ENCODE results near the gene PBRM1. TPM values are rescaled to one million over a fixed set of nuclear protein-coding genes. Genes with fewer than 3 reads are reported as not detected.

The PBRM1 gene
- total and polyA plus RNA-seq, 2 of the 13 experiments (the other 11 are each of a cell fraction or from before 2014, with no cell fraction given): 10.9 to 33.2 TPM

GRCh38 chr3:52523386-52524257, 162.1 kb downstream of the PBRM1 start:
- ChIA-PET CTCF (ENCODE audit: low intra/inter-chr PET ratio, low total read pairs) (no interaction called here), POLR2A (interaction anchor here (1.1 kb wide), 1 partner anchor 9 kb away, joined by 4 read pairs; no protein-coding TSS in a partner anchor)
- Histone ChIP-seq H3K9ac (ENCODE audit: insufficient read depth, low read depth, low read length) (no peak overlapping the region), H3K27me3 (ENCODE audit: control insufficient read depth in 1 of 2, insufficient read depth in 2 of 2, low read length in 2 of 2) (no peaks in the 10 kb centered on the region; a peak in 1 of 5 replicates), H3K79me2 (ENCODE audit: insufficient read depth, low read length) (no peaks in the 10 kb centered on the region), H3K4me3 (replicated peaks in 1 of 3; ENCODE audit: insufficient read depth in 1 of 3, low read depth in 2 of 3, low read length in 3 of 3) (no peak overlapping the region), H3K27ac (ENCODE audit: extremely low read length, insufficient read depth, low read length) (no peak overlapping the region), H3K36me3 (replicated peaks in 1 of 2; ENCODE audit: control insufficient read depth in 1 of 2, insufficient read depth in 2 of 2, low read length in 2 of 2) (peaks cover 15 to 33% of the 10 kb centered on the region in 2 experiments), H2AFZ (ENCODE audit: low read length) (no peak overlapping the region), H4K20me1 (ENCODE audit: insufficient read depth, low read length) (no peaks in the 10 kb centered on the region), H3K9me3 (ENCODE audit: low read length) (no peaks in the 10 kb centered on the region), H3K4me1 (ENCODE audit: insufficient read depth, low read length) (peaks cover 15% of the 10 kb centered on the region), H3K4me2 (ENCODE audit: low read depth, low read length) (no peak overlapping the region)
- WGBS (ENCODE audit: low lambda C conversion rate): 95% methylated on average over 8 of the region's 26 CpGs
- FAIRE-seq: no peak
- in situ Hi-C loops (cut with HindIII; ENCODE audit: extremely low pct_ligation_motif_present, low pct_unique_long_range_greater_than_20kb) (no loop called here), intact Hi-C loops (cut with micrococcal nuclease; ENCODE audit: unreplicated experiment) (no loop called here)
- DNase-seq (ENCODE audit: low spot score): no peak
- no peak for ATAC-seq
- BruUV-seq (replicated peaks): no TSS peak
- no peak for TF ChIP-seq REST (IDR thresholded peaks at IDR 0.05; ENCODE audit: borderline replicate concordance in 1 of 2, low read depth in 1 of 2, low read length in 2 of 2)
- no peak for TF ChIP-seq ZNF720 (CRISPR knock-in tag; IDR thresholded peaks at IDR 0.05)
- TF ChIP-seq RBM39 (IDR thresholded peaks at IDR 0.05; ENCODE audit: low read depth, low read length, poor library complexity, severe bottlenecking): no peak
- no peak for TF ChIP-seq CERS6 (CRISPR knock-in tag; IDR thresholded peaks at IDR 0.05)
- TF ChIP-seq NR2F6 (IDR thresholded peaks at IDR 0.05): no peak
- TF ChIP-seq NR2F6 (CRISPR knock-in tag; IDR thresholded peaks at IDR 0.05): no peak
- no peak for TF ChIP-seq ZSCAN30 (CRISPR knock-in tag; IDR thresholded peaks at IDR 0.05)
- TF ChIP-seq TAF15 (IDR thresholded peaks at IDR 0.05; ENCODE audit: low read depth, low read length, poor library complexity, severe bottlenecking): no peak
- no peak for TF ChIP-seq GABPB1 (CRISPR knock-in tag; IDR thresholded peaks at IDR 0.05)
- no peak for TF ChIP-seq ZC3H4 (CRISPR knock-in tag; IDR thresholded peaks at IDR 0.05; ENCODE audit: borderline replicate concordance)
- TF ChIP-seq JUNB (CRISPR knock-in tag; IDR thresholded peaks at IDR 0.05; ENCODE audit: borderline replicate concordance): no peak
- TF ChIP-seq ZNF740 (CRISPR knock-in tag; IDR thresholded peaks at IDR 0.05): 0 out of 2 replicates have a peak, but pooled peaks have one; percentile 24
- TF ChIP-seq ZFP36 (IDR thresholded peaks at IDR 0.05; ENCODE audit: borderline replicate concordance, low read depth, low read length, partially characterized antibody): no peak
- TF ChIP-seq AGO2 (optimal IDR thresholded peaks at IDR 0.05; ENCODE audit: low read depth, low read length): peak; percentile 96
- peak; percentile 48; the same call in 1 of the 2 replicates for TF ChIP-seq ZBTB33 (CRISPR knock-in tag; IDR thresholded peaks at IDR 0.05)
- peak; percentile 51; the same call in 1 of the 2 replicates for TF ChIP-seq KDM2A (CRISPR knock-in tag; IDR thresholded peaks at IDR 0.05; ENCODE audit: borderline replicate concordance, low read depth)
- TF ChIP-seq NFE2L2 (IDR thresholded peaks at IDR 0.05; ENCODE audit: low read length): no peak
